GM19023 (cell line): ENCODE measurements around the gene SYT5.
"Not testable (repeated sequence)": the region's sequence is repeated elsewhere in the genome, so short reads cannot be mapped to it uniquely, and the experiment has no call there.

Experiments used
- ATAC-seq: cut with Tn5 transposase; IDR thresholded peaks from one replicate; pipeline ENCODE4 v1.9.1; 2021; ENCODE audit warnings: mild to moderate bottlenecking, moderate library complexity; ENCODE audit not compliant: unreplicated experiment

Gene SYT5

DNA sequence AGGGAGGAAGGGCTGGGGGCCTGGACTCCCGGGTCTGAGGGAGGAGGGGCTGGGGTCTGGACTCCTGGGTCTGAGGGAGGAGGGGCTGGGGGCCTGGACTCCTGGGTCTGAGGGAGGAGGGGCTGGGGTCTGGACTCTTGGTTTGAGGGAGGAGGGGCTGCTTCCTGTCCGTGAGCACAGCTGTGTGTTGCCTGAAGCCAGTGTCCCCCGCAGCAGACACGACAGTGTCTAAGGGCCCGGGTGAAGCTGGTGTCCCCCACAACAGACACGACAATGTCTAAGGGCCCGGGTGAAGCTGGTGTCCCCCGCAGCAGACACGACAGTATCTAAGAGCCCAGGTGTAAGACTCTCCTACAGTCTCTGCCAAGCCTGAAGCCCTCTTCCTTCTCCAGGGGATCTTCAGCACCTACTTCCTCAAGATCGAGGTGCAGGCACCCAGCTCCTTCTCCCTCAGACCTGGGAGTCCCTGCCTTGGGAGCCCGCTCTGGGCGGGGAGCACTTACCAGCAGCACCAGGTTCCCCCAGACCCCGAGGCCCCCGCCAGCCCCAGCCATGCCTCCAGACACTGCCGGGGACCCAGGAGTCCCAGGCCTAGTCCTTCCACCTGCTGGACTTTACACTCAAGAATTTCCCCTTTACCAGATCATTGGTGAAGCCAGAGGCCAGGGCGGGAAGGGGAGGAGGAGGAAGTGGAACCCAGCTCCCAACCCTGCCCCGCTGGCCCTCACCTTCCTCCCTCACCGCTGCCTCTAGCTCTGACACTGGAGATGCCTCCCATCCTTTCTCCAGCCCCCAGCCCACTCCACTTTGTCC, 29.0 kb upstream of the SYT5 start, which contains the start of gene PTPRH:
Gene PTPRH, minus strand, starts transcription at position 622 of the 813 bp plus-strand sequence. Its CDS starts 68 bp downstream, at position 554.
- ATAC-seq = no peak

DNA sequence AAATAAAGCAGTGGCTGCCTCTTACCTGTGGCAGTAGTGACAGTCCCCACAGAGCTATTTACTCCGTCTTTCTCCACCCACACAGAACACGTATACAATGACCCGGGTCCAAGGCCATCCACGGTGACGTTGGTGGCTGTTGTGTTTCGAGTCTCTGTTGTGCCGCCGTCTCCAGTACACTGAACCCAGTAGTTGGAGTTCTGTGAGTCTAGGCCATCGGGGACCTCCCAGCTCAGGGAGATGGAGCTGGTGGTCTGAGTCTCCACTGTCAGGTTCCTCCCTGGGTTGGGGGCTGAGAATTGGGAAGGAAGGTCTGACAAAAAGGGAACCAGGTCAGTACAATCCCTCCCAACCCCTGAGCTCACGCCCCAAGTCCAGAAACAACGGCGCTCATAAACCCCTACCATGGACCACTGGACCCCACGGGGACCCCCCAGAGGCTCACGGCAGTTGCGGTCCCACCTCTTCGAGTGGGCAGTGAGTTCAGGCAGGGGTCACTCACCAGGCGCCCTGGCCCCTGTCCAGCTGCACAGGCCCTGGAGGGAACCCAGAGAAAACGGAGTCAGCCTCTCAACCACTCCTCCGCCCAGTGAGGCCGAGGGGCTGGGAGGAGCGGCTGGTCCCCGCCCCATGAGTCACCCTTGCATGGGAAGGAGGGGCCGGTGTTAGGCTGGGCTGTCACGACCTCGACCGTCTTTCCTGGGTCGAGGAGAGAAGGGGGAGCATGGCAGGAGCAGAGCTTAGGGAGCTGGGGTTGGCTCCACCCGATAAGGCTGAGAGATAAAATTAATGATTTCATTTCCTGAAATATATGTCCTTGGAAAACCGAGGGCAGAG, 26.8 kb upstream of the SYT5 start:
- ATAC-seq = no peak

- ATAC-seq = not testable (repeated sequence)
Observed at GRCh38 chr19:55202199-55202598, 22.1 kb upstream of the SYT5 start.

DNA sequence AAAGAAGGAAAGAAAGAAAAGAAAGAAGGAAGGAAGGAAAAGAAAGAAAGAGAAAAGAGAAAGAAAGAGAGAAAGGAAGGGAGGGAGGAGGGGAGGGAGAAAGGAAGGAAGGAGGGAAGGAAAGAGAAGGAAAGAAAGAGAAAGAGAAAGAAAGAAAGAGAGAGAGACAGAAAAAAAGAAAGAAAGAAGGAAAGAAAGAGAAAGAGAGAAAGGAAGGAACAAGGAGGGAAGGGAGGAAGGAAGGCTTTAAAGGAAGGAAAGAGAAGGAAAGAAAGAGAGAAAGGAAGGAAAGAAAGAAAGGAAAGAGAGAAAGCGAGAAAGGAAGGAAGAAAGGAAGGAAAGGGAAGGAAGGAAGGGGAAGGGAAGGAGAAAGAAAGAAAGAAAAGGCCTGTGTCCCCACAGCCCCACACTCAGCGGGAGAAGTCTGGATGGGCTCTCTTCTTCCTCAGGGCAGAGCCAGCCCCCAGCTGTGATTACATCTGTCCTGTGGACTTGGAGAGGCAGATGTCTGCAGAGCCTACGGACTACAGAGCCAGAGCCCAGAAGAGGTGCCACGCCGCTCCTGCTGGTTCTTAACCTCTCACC, 19.6 kb upstream of the SYT5 start:
- ATAC-seq = no peak

- ATAC-seq = no peak
Observed at GRCh38 chr19:55198651-55199050, 18.6 kb upstream of the SYT5 start.

DNA sequence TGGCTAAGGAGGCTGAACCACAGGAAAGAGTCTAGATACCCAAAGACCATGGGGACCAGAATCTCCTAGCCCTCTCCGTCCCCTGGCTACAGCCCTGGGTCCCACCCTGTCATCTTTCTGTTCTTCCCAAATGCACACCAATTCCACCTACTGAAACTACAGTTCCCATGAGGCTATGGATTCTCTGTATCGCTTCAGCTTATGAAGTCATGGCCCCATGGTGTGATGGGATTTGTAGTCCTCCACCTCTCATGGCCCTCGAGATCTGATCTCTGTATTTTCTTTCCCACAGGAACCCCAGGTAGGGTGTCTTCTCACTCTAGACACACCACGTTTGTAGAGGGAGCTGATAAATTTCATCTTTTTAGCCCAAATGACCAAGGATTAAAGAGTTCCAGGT, 17.4 kb upstream of the SYT5 start:
- ATAC-seq = no peak

GRCh38 chr19:55196803-55197202, 16.7 kb upstream of the SYT5 start:
- ATAC-seq = no peak

- no peak for ATAC-seq
Observed at GRCh38 chr19:55193481-55193880, 13.4 kb upstream of the SYT5 start.

DNA sequence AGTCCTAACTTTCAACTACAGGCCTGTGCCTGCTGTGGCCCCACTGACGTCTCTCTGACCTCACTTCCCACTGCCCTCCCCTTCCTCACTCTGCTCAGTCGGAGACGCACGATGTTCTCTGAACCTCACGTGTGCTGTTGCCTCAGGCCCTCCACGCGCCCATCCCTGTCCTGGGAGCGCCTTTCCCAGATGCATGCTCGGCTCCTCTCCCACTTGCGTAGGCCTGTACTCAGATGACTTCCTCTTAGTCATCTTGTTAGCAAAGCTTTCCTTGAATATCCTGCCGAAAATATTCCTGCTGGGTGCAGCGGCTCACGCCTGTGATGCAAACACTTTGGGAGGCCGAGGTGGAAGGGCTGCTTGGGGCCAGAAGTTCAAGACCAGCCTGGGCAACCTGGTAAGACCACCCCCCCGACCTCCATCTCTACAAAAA, 9.3 kb upstream of the SYT5 start:
- ATAC-seq = no peak

GRCh38 chr19:55188625-55189024, 8.5 kb upstream of the SYT5 start:
- ATAC-seq = no peak

DNA sequence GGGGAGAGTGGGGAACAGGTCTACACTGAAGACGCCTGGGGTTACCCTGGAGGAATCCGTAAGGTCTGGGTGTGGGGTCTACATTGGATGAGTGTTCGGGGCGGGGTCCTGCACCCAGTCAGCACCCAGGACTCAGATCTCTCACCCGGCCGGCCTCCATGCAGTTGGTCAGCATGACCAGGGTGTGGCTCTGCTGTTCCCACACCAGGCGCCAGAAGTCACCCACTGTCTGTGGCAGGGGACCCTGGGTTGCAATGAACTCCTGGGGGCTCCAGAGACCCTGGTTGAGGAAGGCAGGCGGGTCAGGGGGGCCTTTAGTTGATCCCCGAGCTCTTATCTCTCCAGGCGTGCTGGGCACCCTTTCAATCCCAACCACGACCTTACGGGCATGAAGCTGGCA, 6.0 kb upstream of the SYT5 start:
- no peak for ATAC-seq

GRCh38 chr19:55181740-55182139, 1.7 kb upstream of the SYT5 start:
- ATAC-seq = no peak

DNA sequence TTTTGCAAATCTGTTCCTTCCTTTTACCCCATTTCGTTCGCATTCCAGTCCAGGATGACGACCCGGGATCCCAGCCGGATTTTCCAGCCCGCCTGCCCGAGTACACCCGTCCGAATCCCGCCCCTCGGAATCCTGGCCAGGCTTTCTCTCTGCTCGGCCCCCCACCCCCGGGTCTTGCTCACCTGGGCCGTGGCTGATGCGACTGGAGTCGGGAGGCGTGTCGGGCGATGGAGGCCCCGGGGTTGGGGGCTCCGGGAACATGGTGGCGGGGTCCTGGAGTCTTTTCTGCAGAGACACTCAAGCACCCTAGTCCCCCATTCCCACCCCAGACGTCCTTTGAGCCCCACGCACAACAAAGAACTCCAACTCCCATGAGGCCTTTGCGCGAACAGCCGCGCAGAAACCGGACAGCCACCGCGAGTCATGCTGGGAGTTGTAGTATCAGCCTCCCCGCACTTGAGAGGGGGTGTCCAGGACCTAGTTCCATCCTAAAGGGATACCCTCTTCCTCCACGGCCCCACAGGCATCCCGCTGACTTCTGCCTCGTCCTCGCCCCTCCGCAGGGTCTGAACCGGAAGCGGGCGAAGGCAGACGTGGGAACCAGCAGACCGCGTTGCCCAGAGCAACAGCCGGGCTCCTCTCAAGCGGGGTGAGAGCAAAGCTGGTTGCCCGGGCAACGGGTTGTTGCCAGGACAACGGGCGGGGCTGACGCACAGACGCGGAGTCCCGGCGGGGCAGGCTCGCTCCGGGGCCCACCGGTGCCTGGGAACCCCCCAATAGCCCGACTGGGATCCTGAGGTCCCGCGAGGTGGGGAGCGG, 1.1 kb downstream of the SYT5 start:
- ATAC-seq = no peak

DNA sequence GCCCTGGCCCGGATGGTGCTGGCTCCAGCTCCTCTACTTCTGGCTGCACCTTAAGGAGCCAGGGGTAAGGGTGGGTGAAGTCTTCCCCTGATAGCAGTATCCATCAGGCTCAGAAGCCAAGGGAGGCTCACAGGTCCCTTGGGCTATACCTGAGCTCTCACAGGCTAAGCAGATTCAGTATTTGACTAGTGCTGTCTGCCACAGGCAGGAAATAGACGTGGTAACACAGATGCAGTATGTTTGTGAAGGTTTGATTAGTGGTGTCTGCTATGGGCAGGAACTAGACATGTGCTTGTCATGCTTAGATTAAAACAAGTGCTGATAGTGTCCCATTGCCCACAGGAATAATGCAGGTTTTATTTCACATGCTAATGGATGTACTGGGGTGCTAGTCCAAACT, 4.0 kb downstream of the SYT5 start:
- no peak for ATAC-seq

DNA sequence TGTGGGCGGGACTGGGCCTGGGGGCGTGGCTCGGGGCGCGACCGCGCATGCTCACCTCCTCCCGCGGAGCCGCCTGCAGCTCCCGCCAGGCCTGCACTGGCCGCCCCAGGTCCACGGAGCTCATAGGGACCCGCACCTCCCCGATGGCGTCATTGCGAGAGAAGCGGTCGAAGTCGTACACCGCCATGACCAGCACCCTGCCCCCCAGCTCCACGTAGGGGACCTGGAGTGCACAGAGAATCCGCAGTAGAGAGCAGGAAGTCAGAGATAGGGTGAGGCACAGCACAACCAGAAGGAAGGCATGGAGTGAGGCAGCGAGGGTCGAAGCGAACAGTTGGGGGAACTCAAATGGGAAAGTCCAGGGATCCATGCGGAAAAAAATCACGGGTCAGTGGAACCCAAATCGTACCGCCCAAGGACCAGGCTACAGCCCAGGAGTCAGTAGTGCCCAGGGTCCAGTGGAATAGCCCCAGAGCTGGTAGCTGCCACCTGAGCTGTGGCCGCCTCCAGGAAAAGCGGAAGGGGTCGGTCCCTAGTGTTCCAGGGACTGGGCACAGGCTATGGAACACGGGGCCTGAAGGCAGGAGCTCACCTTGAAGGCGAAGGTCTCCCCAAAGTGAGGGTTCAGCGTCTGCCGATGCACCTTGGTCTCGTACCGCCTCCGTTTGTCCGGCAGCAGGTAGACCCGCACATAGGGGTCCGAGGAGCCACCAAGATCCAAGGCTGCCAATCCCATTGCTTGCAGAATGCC, 4.8 kb downstream of the SYT5 start:
- ATAC-seq = no peak

DNA sequence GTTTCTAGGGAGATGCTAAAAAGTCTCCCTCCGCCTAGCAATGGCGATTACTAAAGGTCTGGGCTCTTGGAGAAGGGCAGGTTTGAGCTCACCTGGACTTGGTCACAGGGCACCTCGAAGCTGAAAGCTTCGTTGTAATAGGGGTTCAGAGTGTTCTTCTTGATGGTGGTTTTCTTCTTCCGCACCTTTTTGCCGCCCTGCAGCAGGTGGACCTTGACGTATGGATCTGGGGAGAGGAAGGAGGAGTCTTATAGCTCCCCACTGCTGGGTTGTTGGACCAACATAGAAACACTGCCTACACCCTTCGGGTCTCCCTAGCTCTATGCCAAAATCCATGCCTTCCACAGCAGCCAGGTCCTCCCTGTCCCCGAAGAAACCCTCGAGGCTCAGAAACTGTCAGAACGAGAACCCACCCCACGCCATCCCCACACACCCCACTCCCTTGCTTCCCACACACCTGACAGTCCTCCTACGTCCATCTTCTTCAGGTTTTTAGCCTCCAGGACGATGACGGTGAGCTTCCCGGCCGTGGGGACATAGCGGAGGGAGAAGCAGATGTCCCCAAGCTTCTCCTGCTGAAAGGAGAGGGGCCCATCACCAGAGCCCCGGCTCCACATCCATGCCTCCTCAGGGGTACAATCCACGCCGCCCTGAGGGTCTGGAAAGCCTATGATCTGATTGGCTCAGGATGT, 5.5 kb downstream of the SYT5 start:
- no peak for ATAC-seq

GRCh38 chr19:55173714-55174409, 6.2 kb downstream of the SYT5 start:
- ATAC-seq = no peak

- no peak for ATAC-seq
Observed at GRCh38 chr19:55173186-55173713, 6.8 kb downstream of the SYT5 start.

GRCh38 chr19:55172741-55173140, 7.3 kb downstream of the SYT5 start:
- no peak for ATAC-seq
